HCT116 (cell line): ENCODE data around the gene GARIN5B. TPM values are rescaled to one million over a fixed set of nuclear protein-coding genes. Genes with fewer than 3 reads are reported as not detected.

Experiments used
- ATAC-seq: fragments of 200-7000 bp; cut with Tn5 transposase; 2 replicates; pipeline ENCODE4 v1.9.1; 2020; ENCODE audit warnings: mild to moderate bottlenecking, moderate library complexity
- BruUV-seq: library from RNA; stranded (reverse); fragments of 400-500 nt; replicated peaks from 2 replicates; lab custom pipeline; 2021; lab: Mats Ljungman, UMichigan
- CTCF ChIA-PET: fragments of 300-600 bp; sonication (Branson Sonifier 250); formaldehyde crosslinking; loops from one replicate; lab custom pipeline; 2021; ENCODE audit warnings: antibody characterized with exemption; lab: Charles Lee
- POLR2A ChIA-PET: fragments of 300-600, 350-600 bp; sonication (Branson Sonifier 250); formaldehyde crosslinking; loops from one replicate; lab custom pipeline; 2021; ENCODE audit warnings: antibody characterized with exemption; lab: Charles Lee
- RAD21 ChIA-PET, 2 experiments: fragments of 300-600 bp; sonication (Branson Sonifier 250); formaldehyde crosslinking; loops; one replicate each; lab custom pipeline; 2023; ENCODE audit warnings: low total read pairs in 2 of 2; ENCODE audit not compliant: uncharacterized antibody in 2 of 2, unreplicated experiment in 2 of 2, low non-redundant PET in 1 of 2; lab: Charles Lee
- DNase-seq: peaks from one replicate; pipeline ENCODE4 v3.0.0-alpha.2; 2010; ENCODE audit warnings: low read depth, low spot score
- H2AFZ ChIP-seq: fragments of 200-600 bp; shearing (Covaris generic), sonication (generic); 2 replicates; pipeline ENCODE4 v1.6.1; 2017; ENCODE audit warnings: low read depth, mixed run types, mixed read lengths, antibody characterized with exemption, low read length; ENCODE audit not compliant: poor library complexity, severe bottlenecking
- H3K27ac ChIP-seq: 2 replicates; pipeline ENCODE4 v1.5.1; 2012; ENCODE audit warnings: low read depth, low read length
- H3K27me3 ChIP-seq: fragments of 200-600 bp; sonication (generic); 2 replicates; pipeline ENCODE4 v1.6.1; 2016; ENCODE audit warnings: mixed run types, low read length, mixed read lengths; ENCODE audit not compliant: insufficient read depth
- H3K36me3 ChIP-seq, 2 experiments: fragments of 200-500 bp in 1 of 2; fragments of 200-600 bp in 1 of 2; sonication (Bioruptor generic) in 1 of 2; sonication (generic) in 1 of 2; 2 replicates each; pipeline versions ENCODE4 v1.5.1 to v1.6.1; 2014 to 2016; ENCODE audit warnings: low read length in 2 of 2, inconsistent platforms in 1 of 2, mixed read lengths in 1 of 2, mixed run types in 1 of 2; ENCODE audit not compliant: insufficient read depth in 2 of 2, control insufficient read depth in 1 of 2
- H3K4me1 ChIP-seq, 2 experiments: fragments of 200-600 bp in 1 of 2; sonication (generic) in 1 of 2; 2 replicates each; pipeline versions ENCODE4 v1.5.1 to v1.6.1; 2012 to 2017; ENCODE audit warnings: low read length in 2 of 2, inconsistent platforms in 1 of 2, mild to moderate bottlenecking in 1 of 2, mixed read lengths in 1 of 2, mixed run types in 1 of 2, moderate library complexity in 1 of 2; ENCODE audit not compliant: insufficient read depth in 2 of 2, control insufficient read depth in 1 of 2
- H3K4me2 ChIP-seq: fragments of 200-600 bp; sonication (generic); 2 replicates; pipeline ENCODE4 v1.6.1; 2017; ENCODE audit warnings: mixed run types, low read length, mixed read lengths
- H3K4me3 ChIP-seq, 2 experiments: fragments of 200-600 bp in 1 of 2; sonication (generic) in 1 of 2; replicated peaks in 1 of 2; 2 replicates each; pipeline ENCODE4 v1.5.1; 2011 to 2016; ENCODE audit warnings: low read length in 2 of 2, control low read depth in 1 of 2, low read depth in 1 of 2, mild to moderate bottlenecking in 1 of 2, mixed read lengths in 1 of 2, mixed run types in 1 of 2
- H3K79me2 ChIP-seq: fragments of 200-600 bp; sonication (generic); 2 replicates; pipeline ENCODE4 v1.6.1; 2017; ENCODE audit warnings: mild to moderate bottlenecking, mixed run types, low read length, moderate library complexity, mixed read lengths; ENCODE audit not compliant: insufficient read depth
- H3K9ac ChIP-seq: fragments of 200-600 bp; sonication (generic); 2 replicates; pipeline ENCODE4 v1.6.1; 2016; ENCODE audit warnings: low read length, mixed read lengths
- H3K9me2 ChIP-seq: fragments of 200-600 bp; sonication (generic), shearing (Covaris generic); 2 replicates; pipeline ENCODE4 v1.6.1; 2017; ENCODE audit warnings: mixed run types, mild to moderate bottlenecking, moderate library complexity; ENCODE audit not compliant: insufficient read depth
- H3K9me3 ChIP-seq, 2 experiments: fragments of 200-500 bp in 1 of 2; fragments of 200-600 bp in 1 of 2; sonication (Bioruptor generic) in 1 of 2; sonication (generic) in 1 of 2; 2 replicates each; pipeline ENCODE4 v1.6.1; 2014 to 2017; ENCODE audit warnings: low read length in 2 of 2, mixed read lengths in 2 of 2, inconsistent platforms in 1 of 2, low read depth in 1 of 2, mild to moderate bottlenecking in 1 of 2, mixed run types in 1 of 2, moderate library complexity in 1 of 2; ENCODE audit not compliant: control insufficient read depth in 1 of 2, insufficient read depth in 1 of 2
- H4K20me1 ChIP-seq: fragments of 200-600 bp; sonication (generic), shearing (Covaris generic); 2 replicates; pipeline ENCODE4 v1.6.1; 2017; ENCODE audit warnings: mixed run types, mild to moderate bottlenecking, moderate library complexity; ENCODE audit not compliant: insufficient read depth
- EGR1 ChIP-seq: IDR thresholded peaks from 2 replicates; pipeline ENCODE4 v1.6.1; 2012; ENCODE audit warnings: low read depth
- EZH2phosphoT487 ChIP-seq: fragments of 200-600 bp; IDR thresholded peaks from 2 replicates; pipeline ENCODE4 v1.6.1; 2018; ENCODE audit warnings: antibody characterized with exemption, borderline replicate concordance
- REST ChIP-seq: IDR thresholded peaks from 2 replicates; pipeline ENCODE4 v1.6.1; 2012; ENCODE audit warnings: low read depth
- SIN3A ChIP-seq: IDR thresholded peaks from 2 replicates; pipeline ENCODE4 v1.6.1; 2012; ENCODE audit warnings: low read depth
- TCF7L2 ChIP-seq: IDR thresholded peaks from 2 replicates; pipeline ENCODE4 v1.7.0; 2011; ENCODE audit warnings: borderline replicate concordance, inconsistent platforms; ENCODE audit not compliant: insufficient read depth, insufficient read length; ENCODE audit errors: extremely low read depth
- YY1 ChIP-seq: IDR thresholded peaks from 2 replicates; pipeline ENCODE4 v1.6.1; 2011; ENCODE audit warnings: low read length, low read depth, moderate library complexity, mild to moderate bottlenecking; ENCODE audit not compliant: insufficient replicate concordance; ENCODE audit errors: extremely low read depth
- ZFX ChIP-seq: fragments of 450-650 bp; IDR thresholded peaks from 2 replicates; pipeline ENCODE4 v1.6.1; 2017
- ZNF274 ChIP-seq: fragments of 200-500 bp; sonication (Bioruptor generic); IDR thresholded peaks from 2 replicates; pipeline ENCODE4 v1.6.1; 2014; ENCODE audit warnings: mild to moderate bottlenecking, low read depth, low read length, inconsistent platforms
- intact Hi-C: fragments of 100-400 bp; cut with micrococcal nuclease; formaldehyde crosslinking; loops from 2 replicates; pipeline ENCODE4 v1.10.0; 2022
- total RNA-seq: library from RNA; stranded (reverse); gene quantifications from one replicate; pipeline ENCODE4 v1.2.1, GENCODE V29; 2021; ENCODE audit not compliant: unreplicated experiment

Gene GARIN5B
- total RNA-seq, 1 experiment from 2014 or later: not detected

DNA sequence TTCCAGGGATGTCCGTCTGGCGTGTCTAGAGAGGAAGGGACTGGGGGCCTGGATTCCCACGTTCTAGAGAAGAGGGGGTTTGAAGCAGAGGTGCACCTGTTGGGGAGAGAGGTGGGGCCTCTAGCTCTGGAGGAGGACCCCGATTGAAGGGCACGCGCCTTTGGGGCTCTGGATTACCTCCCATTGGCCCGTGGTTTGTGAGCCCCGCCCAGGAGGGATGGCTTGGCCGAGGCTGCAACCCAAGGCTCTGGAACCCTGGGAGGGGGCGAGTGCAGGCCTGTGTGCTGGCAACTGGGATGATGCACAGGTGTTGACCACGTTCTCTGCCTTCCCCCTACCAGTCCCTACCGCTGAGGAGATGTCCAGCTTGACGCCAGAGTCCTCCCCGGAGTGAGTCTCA lies 58.1 kb downstream of the GARIN5B start:
- CTCF ChIA-PET: no interaction called here
- Histone ChIP-seq H3K9me3 (no peaks in the 10 kb centered on the region), H3K79me2 (no peaks in the 10 kb centered on the region), H3K36me3 (peaks cover 13 to 19% of the 10 kb centered on the region in 2 experiments; a peak in 3 of 4 replicates), H2AFZ (no peak overlapping the region), H3K4me1 (peaks cover 0 to 7% of the 10 kb centered on the region in 2 experiments; a peak in 1 of 4 replicates), H3K4me3 (no peak overlapping the region), H3K4me2 (no peak overlapping the region), H4K20me1 (no peaks in the 10 kb centered on the region), H3K27me3 (no peaks in the 10 kb centered on the region), H3K9me2 (no peaks in the 10 kb centered on the region), H3K9ac (no peak overlapping the region), H3K27ac (no peak overlapping the region)
- RAD21 ChIA-PET: no interaction called here
- POLR2A ChIA-PET: no interaction called here
- DNase-seq (no peak), ATAC-seq (peak; percentile 37)
- intact Hi-C loops: loop anchor here (5.0 kb wide), 1 partner anchor 77 kb away; the partner anchor contains the start of gene TMEM238
- TF ChIP-seq ZNF274 (no peak), EGR1 (no peak), TCF7L2 (no peak), SIN3A (no peak), REST (no peak), YY1 (no peak), EZH2phosphoT487 (no peak), ZFX (no peak)
- BruUV-seq: no TSS peak

Other genes starting within 250 kb of the GARIN5B start
- 83.2 TPM for gene PPP1R12C, start 245.6 kb downstream of the GARIN5B start, total RNA-seq
- 188 TPM for gene TNNT1, start 214.1 kb downstream of the GARIN5B start, total RNA-seq
- gene TNNI3, start 205.5 kb downstream of the GARIN5B start, total RNA-seq: 42.1 TPM
- 52.8 TPM for gene DNAAF3, start 196.6 kb downstream of the GARIN5B start, total RNA-seq
- gene SYT5, start 183.0 kb downstream of the GARIN5B start, total RNA-seq: 2.3 TPM
- gene PTPRH, start 153.8 kb downstream of the GARIN5B start, total RNA-seq: 15.9 TPM
- gene TMEM86B, start 134.5 kb downstream of the GARIN5B start, total RNA-seq: 10.6 TPM
- gene PPP6R1, start 104.2 kb downstream of the GARIN5B start, total RNA-seq: 96.7 TPM
- gene HSPBP1, start 83.2 kb downstream of the GARIN5B start, total RNA-seq: 63.0 TPM
- 33.3 TPM for gene BRSK1, start 79.3 kb downstream of the GARIN5B start, total RNA-seq
- gene TMEM150B, start 37.9 kb downstream of the GARIN5B start, total RNA-seq: not detected
- gene KMT5C, start 23.4 kb downstream of the GARIN5B start, total RNA-seq: 27.5 TPM
- 2.4 TPM for gene COX6B2, start 8.5 kb downstream of the GARIN5B start, total RNA-seq
- 2.8 TPM for gene IL11, start 7.2 kb upstream of the GARIN5B start, total RNA-seq
- gene TMEM190, start 13.6 kb upstream of the GARIN5B start, total RNA-seq: not detected
- 21.0 TPM for gene TMEM238, start 21.0 kb upstream of the GARIN5B start, total RNA-seq
- 3,050 TPM for gene RPL28, start 22.7 kb upstream of the GARIN5B start, total RNA-seq
- gene UBE2S, start 44.5 kb upstream of the GARIN5B start, total RNA-seq: 515 TPM
- gene SHISA7, start 80.0 kb upstream of the GARIN5B start, total RNA-seq: not detected
- 56.8 TPM for gene ISOC2, start 98.4 kb upstream of the GARIN5B start, total RNA-seq
- 0.34 TPM for gene C19orf85, start 101.5 kb upstream of the GARIN5B start, total RNA-seq
- 14.9 TPM for gene ZNF628, start 113.4 kb upstream of the GARIN5B start, total RNA-seq
- 55.3 TPM for gene NAT14, start 121.9 kb upstream of the GARIN5B start, total RNA-seq
- 1.5 TPM for gene SSC5D, start 125.2 kb upstream of the GARIN5B start, total RNA-seq
- 0.30 TPM for gene SBK2, start 173.9 kb upstream of the GARIN5B start, total RNA-seq
- 1.2 TPM for gene SBK3, start 182.3 kb upstream of the GARIN5B start, total RNA-seq
- gene ZNF579, start 217.6 kb upstream of the GARIN5B start, total RNA-seq: 24.1 TPM
- 15.3 TPM for gene FIZ1, start 236.3 kb upstream of the GARIN5B start, total RNA-seq
- gene ZNF524, start 237.0 kb upstream of the GARIN5B start, total RNA-seq: 17.2 TPM
- 16.2 TPM for gene ZNF865, start 242.4 kb upstream of the GARIN5B start, total RNA-seq